Effector memory CD4-positive, alpha-beta T cell (primary cell): ENCODE data around the gene PPFIA1.

Experiments used
- DNase-seq, 3 donors: peaks; one replicate each; pipeline ENCODE4 v3.0.0-alpha.2; 2020
- H3K27ac ChIP-seq: 2 replicates; pipeline ENCODE4 v1.7.0; 2013; ENCODE audit warnings: mild to moderate bottlenecking, low read length, moderate library complexity; ENCODE audit not compliant: insufficient read depth, poor library complexity, severe bottlenecking
- H3K27me3 ChIP-seq: replicated peaks from 2 replicates; pipeline ENCODE4 v1.7.0; 2013; ENCODE audit warnings: mild to moderate bottlenecking, low read length; ENCODE audit not compliant: insufficient read depth, control insufficient read depth, poor library complexity, severe bottlenecking
- H3K36me3 ChIP-seq: 2 replicates; pipeline ENCODE4 v1.7.0; 2013; ENCODE audit warnings: mild to moderate bottlenecking, low read length, moderate library complexity; ENCODE audit not compliant: control insufficient read depth, insufficient read depth
- H3K4me1 ChIP-seq: 2 replicates; pipeline ENCODE4 v1.7.0; 2013; ENCODE audit warnings: low read length, mild to moderate bottlenecking; ENCODE audit not compliant: control insufficient read depth, insufficient read depth, poor library complexity, severe bottlenecking
- H3K4me3 ChIP-seq: 2 replicates; pipeline ENCODE4 v1.7.0; 2013; ENCODE audit warnings: low read length, low read depth, mild to moderate bottlenecking; ENCODE audit not compliant: insufficient read depth, poor library complexity, severe bottlenecking
- H3K9me3 ChIP-seq: 2 replicates; pipeline ENCODE4 v1.7.0; 2013; ENCODE audit warnings: mild to moderate bottlenecking, low read length, moderate library complexity; ENCODE audit not compliant: control insufficient read depth

Gene PPFIA1

GRCh38 chr11:70233511-70233934 is 37.0 kb upstream of the PPFIA1 start:
- Histone ChIP-seq H3K4me1 (no peaks in the 10 kb centered on the region), H3K36me3 (no peaks in the 10 kb centered on the region), H3K9me3 (no peaks in the 10 kb centered on the region), H3K27ac (no peak overlapping the region), H3K4me3 (no peak overlapping the region), H3K27me3 (no peaks in the 10 kb centered on the region)
- DNase-seq: no peak

- Histone ChIP-seq H3K9me3 (no peaks in the 10 kb centered on the region), H3K27me3 (no peaks in the 10 kb centered on the region), H3K4me3 (no peak overlapping the region), H3K27ac (no peak overlapping the region), H3K36me3 (no peaks in the 10 kb centered on the region), H3K4me1 (no peaks in the 10 kb centered on the region)
- no peak for DNase-seq
Observed at GRCh38 chr11:70233962-70234361, 36.5 kb upstream of the PPFIA1 start.

GRCh38 chr11:70240337-70240736 is 30.2 kb upstream of the PPFIA1 start:
- Histone ChIP-seq H3K4me3 (no peak overlapping the region), H3K27ac (no peak overlapping the region), H3K27me3 (no peaks in the 10 kb centered on the region), H3K4me1 (no peaks in the 10 kb centered on the region), H3K9me3 (no peaks in the 10 kb centered on the region), H3K36me3 (no peaks in the 10 kb centered on the region)
- DNase-seq: no peak

GRCh38 chr11:70241709-70242108 is 28.8 kb upstream of the PPFIA1 start:
- DNase-seq: no peak
- H3K27ac ChIP-seq: no peak overlapping the region
- no peaks in the 10 kb centered on the region for H3K36me3 ChIP-seq
- no peak overlapping the region for H3K4me3 ChIP-seq
- no peaks in the 10 kb centered on the region for H3K27me3 ChIP-seq
- no peaks in the 10 kb centered on the region for H3K9me3 ChIP-seq
- H3K4me1 ChIP-seq: no peaks in the 10 kb centered on the region

- Histone ChIP-seq H3K27me3 (no peaks in the 10 kb centered on the region), H3K36me3 (no peaks in the 10 kb centered on the region), H3K4me3 (no peak overlapping the region), H3K27ac (no peak overlapping the region), H3K9me3 (no peaks in the 10 kb centered on the region), H3K4me1 (no peaks in the 10 kb centered on the region)
- DNase-seq: no peak
Observed at GRCh38 chr11:70242885-70243284, 27.6 kb upstream of the PPFIA1 start.

GRCh38 chr11:70243912-70244652 is 26.4 kb upstream of the PPFIA1 start:
- Histone ChIP-seq H3K4me1 (no peaks in the 10 kb centered on the region), H3K9me3 (no peaks in the 10 kb centered on the region), H3K27ac (no peak overlapping the region), H3K36me3 (no peaks in the 10 kb centered on the region), H3K4me3 (no peak overlapping the region), H3K27me3 (no peaks in the 10 kb centered on the region)
- DNase-seq: no peak

- Histone ChIP-seq H3K27ac (no peak overlapping the region), H3K4me3 (no peak overlapping the region), H3K9me3 (no peaks in the 10 kb centered on the region), H3K4me1 (no peaks in the 10 kb centered on the region), H3K27me3 (no peaks in the 10 kb centered on the region), H3K36me3 (no peaks in the 10 kb centered on the region)
- no peak for DNase-seq
Observed at GRCh38 chr11:70244698-70245097, 25.8 kb upstream of the PPFIA1 start.

- DNase-seq: no peak
- H3K4me3 ChIP-seq: no peak overlapping the region
- no peak overlapping the region for H3K27ac ChIP-seq
- no peaks in the 10 kb centered on the region for H3K36me3 ChIP-seq
- no peaks in the 10 kb centered on the region for H3K27me3 ChIP-seq
- H3K4me1 ChIP-seq: no peaks in the 10 kb centered on the region
- no peaks in the 10 kb centered on the region for H3K9me3 ChIP-seq
Observed at GRCh38 chr11:70246196-70246595, 24.3 kb upstream of the PPFIA1 start.

GRCh38 chr11:70247042-70247709 is 23.3 kb upstream of the PPFIA1 start:
- Histone ChIP-seq H3K4me1 (no peaks in the 10 kb centered on the region), H3K27me3 (no peaks in the 10 kb centered on the region), H3K9me3 (no peaks in the 10 kb centered on the region), H3K4me3 (no peak overlapping the region), H3K27ac (no peak overlapping the region), H3K36me3 (no peaks in the 10 kb centered on the region)
- no peak for DNase-seq

GRCh38 chr11:70247710-70248072 is 22.8 kb upstream of the PPFIA1 start:
- Histone ChIP-seq H3K36me3 (no peaks in the 10 kb centered on the region), H3K27ac (no peak overlapping the region), H3K27me3 (no peaks in the 10 kb centered on the region), H3K9me3 (no peaks in the 10 kb centered on the region), H3K4me1 (no peaks in the 10 kb centered on the region), H3K4me3 (no peak overlapping the region)
- DNase-seq: no peak
